ENCODE data around the gene EFR3B. TPM values are rescaled to one million over a fixed set of nuclear protein-coding genes. Genes with fewer than 3 reads are reported as not detected.

The EFR3B gene
- total and polyA plus RNA-seq, 10 of the 15 experiments (the other 5 are each of a cell fraction or from before 2014, with no cell fraction given): 0.12 to 3.9 (median 1.8) TPM

DNA sequence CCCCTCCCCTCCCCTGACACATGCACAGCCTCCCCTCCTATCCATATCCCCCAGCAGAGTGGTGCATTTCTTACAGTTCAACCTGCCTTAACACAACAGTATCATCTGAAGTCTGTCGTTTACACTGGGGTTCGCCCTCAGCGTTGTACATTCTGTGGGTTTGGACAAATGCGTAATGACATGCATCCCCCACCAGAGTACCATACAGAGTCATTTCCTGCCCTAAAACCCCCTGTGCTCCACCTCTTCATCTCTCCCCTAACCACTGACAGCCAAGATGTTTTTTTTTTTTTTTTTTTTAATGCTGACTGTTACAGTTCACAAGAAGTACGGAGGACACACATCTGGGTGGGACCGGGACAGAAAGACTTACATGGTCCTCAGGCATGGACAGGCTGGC, 103.9 kb downstream of the EFR3B start:
- Histone ChIP-seq H3K27ac (ENCODE audit: control insufficient read depth, insufficient read depth) (no peak overlapping the region), H3K9ac (ENCODE audit: control insufficient read depth, insufficient read depth, low read length) (no peak overlapping the region), H4K20me1 (ENCODE audit: control insufficient read depth, insufficient read depth) (no peaks in the 10 kb centered on the region), H3K4me3 (no peak overlapping the region), H2AFZ (ENCODE audit: control insufficient read depth, low read depth, low read length) (no peak overlapping the region), H3K27me3 (replicated peaks in 1 of 2; ENCODE audit: control insufficient read depth in 2 of 2, insufficient read depth in 2 of 2, low read length in 1 of 2) (no peaks in the 10 kb centered on the region; a peak in 1 of 4 replicates), H3K4me2 (ENCODE audit: control insufficient read depth, insufficient read depth) (no peak overlapping the region), H3K79me2 (ENCODE audit: control insufficient read depth, insufficient read depth, low read length) (no peaks in the 10 kb centered on the region), H3K4me1 (ENCODE audit: control insufficient read depth, insufficient read depth, low read length) (no peaks in the 10 kb centered on the region), H3K9me3 (replicated peaks; ENCODE audit: control insufficient read depth, insufficient read depth, low read length) (no peaks in the 10 kb centered on the region), H3K36me3 (ENCODE audit: control insufficient read depth in 2 of 2, insufficient read depth in 2 of 2, low read length in 1 of 2) (no peaks in the 10 kb centered on the region)
- ATAC-seq: no peak
- ChIA-PET SMC1A (ENCODE audit: uncharacterized antibody, unreplicated experiment) (no interaction called here), CTCF (no interaction called here), RAD21 (ENCODE audit: unreplicated experiment) (no interaction called here), POLR2A (interaction anchor here (0.7 kb wide), 1 partner anchor 500 kb away, joined by 3 read pairs; no protein-coding TSS in a partner anchor)
- DNase-seq (ENCODE audit: low read depth, low spot score): no peak
- BruUV-seq (replicated peaks): no TSS peak
- WGBS (ENCODE audit: insufficient coverage, insufficient replicate concordance, low lambda C conversion rate, missing lambda C conversion rate): 68% methylated on average over 6 of the region's 6 CpGs
- TF ChIP-seq SPI1 (IDR thresholded peaks at IDR 0.05; ENCODE audit: borderline replicate concordance, insufficient read depth, low read depth, low read length): no peak
- in situ Hi-C loops (cut with MboI): no loop called here
- no peak for FAIRE-seq
- intact Hi-C loops (cut with micrococcal nuclease; ENCODE audit: unreplicated experiment): no loop called here

DNA sequence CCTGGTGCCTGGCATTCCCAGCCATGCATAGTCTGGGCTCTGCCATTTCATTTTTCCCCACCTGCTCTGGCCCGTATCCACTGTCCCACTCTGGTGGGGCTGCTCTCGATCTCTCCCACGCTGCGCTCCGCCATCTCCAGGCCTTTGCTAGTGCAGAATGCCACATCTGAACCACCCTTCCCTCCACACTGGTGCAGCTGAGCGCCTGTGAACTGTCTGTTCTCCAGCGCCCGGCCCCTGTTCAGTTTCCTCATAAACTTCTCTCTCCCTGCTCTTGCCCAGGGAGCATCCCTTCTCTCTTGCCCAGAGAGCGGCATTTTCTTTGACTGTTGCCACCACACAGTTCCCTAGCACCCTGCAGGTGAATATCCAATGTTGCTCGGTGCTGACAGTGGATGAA, 105.0 kb downstream of the EFR3B start:
- WGBS (ENCODE audit: insufficient coverage, insufficient replicate concordance, low lambda C conversion rate, missing lambda C conversion rate): 86% methylated on average over 10 of the region's 10 CpGs
- Histone ChIP-seq H3K27me3 (replicated peaks in 1 of 2; ENCODE audit: control insufficient read depth in 2 of 2, insufficient read depth in 2 of 2, low read length in 1 of 2) (no peaks in the 10 kb centered on the region; a peak in 1 of 4 replicates), H3K4me3 (no peak overlapping the region), H3K9ac (ENCODE audit: control insufficient read depth, insufficient read depth, low read length) (no peak overlapping the region), H2AFZ (ENCODE audit: control insufficient read depth, low read depth, low read length) (no peak overlapping the region), H4K20me1 (ENCODE audit: control insufficient read depth, insufficient read depth) (no peaks in the 10 kb centered on the region), H3K4me1 (ENCODE audit: control insufficient read depth, insufficient read depth, low read length) (no peaks in the 10 kb centered on the region), H3K27ac (ENCODE audit: control insufficient read depth, insufficient read depth) (no peak overlapping the region), H3K9me3 (replicated peaks; ENCODE audit: control insufficient read depth, insufficient read depth, low read length) (no peaks in the 10 kb centered on the region), H3K4me2 (ENCODE audit: control insufficient read depth, insufficient read depth) (no peak overlapping the region), H3K36me3 (ENCODE audit: control insufficient read depth in 2 of 2, insufficient read depth in 2 of 2, low read length in 1 of 2) (no peaks in the 10 kb centered on the region), H3K79me2 (ENCODE audit: control insufficient read depth, insufficient read depth, low read length) (no peaks in the 10 kb centered on the region)
- ChIA-PET POLR2A (interaction anchor here (1.2 kb wide), 1 partner anchor 9 kb away, joined by 3 read pairs; no protein-coding TSS in a partner anchor), CTCF (interaction anchor here (1.1 kb wide), 1 partner anchor 19 kb away, joined by 3 read pairs; no protein-coding TSS in a partner anchor), RAD21 (ENCODE audit: unreplicated experiment) (no interaction called here), SMC1A (ENCODE audit: uncharacterized antibody, unreplicated experiment) (interaction anchor here (0.6 kb wide), 1 partner anchor 454 kb away, joined by 3 read pairs; no protein-coding TSS in a partner anchor)
- ATAC-seq (no peak), DNase-seq (ENCODE audit: low read depth, low spot score) (no peak), FAIRE-seq (no peak)
- intact Hi-C loops (cut with micrococcal nuclease; ENCODE audit: unreplicated experiment) (no loop called here), in situ Hi-C loops (cut with MboI) (no loop called here)
- BruUV-seq (replicated peaks): no TSS peak
- TF ChIP-seq RB1 (IDR thresholded peaks at IDR 0.05; ENCODE audit: borderline replicate concordance) (no peak), RAD51 (IDR thresholded peaks at IDR 0.05) (no peak), NR2C2 (IDR thresholded peaks at IDR 0.05; ENCODE audit: borderline replicate concordance, control insufficient read depth, insufficient read length, low read depth) (no peak), MYC (IDR thresholded peaks at IDR 0.05; ENCODE audit: insufficient read depth, insufficient read length, insufficient replicate concordance, low read length, severe bottlenecking) (no peak), POLR2A (IDR thresholded peaks at IDR 0.05; ENCODE audit: low read depth, low read length) (no peak), ATF7 (IDR thresholded peaks at IDR 0.05; ENCODE audit: low read depth) (no peak), RCOR1 (conservative IDR thresholded peaks at IDR 0.05; ENCODE audit: low read depth, low read length) (no peak), KLF5 (IDR thresholded peaks at IDR 0.05; ENCODE audit: partially characterized antibody) (no peak), STAT1 (conservative IDR thresholded peaks at IDR 0.05) (no peak), FOXM1 (IDR thresholded peaks at IDR 0.05; ENCODE audit: low read depth, low read length) (no peak), NR2C1 (IDR thresholded peaks at IDR 0.05) (no peak)
- TF ChIP-seq, protein P1, sequence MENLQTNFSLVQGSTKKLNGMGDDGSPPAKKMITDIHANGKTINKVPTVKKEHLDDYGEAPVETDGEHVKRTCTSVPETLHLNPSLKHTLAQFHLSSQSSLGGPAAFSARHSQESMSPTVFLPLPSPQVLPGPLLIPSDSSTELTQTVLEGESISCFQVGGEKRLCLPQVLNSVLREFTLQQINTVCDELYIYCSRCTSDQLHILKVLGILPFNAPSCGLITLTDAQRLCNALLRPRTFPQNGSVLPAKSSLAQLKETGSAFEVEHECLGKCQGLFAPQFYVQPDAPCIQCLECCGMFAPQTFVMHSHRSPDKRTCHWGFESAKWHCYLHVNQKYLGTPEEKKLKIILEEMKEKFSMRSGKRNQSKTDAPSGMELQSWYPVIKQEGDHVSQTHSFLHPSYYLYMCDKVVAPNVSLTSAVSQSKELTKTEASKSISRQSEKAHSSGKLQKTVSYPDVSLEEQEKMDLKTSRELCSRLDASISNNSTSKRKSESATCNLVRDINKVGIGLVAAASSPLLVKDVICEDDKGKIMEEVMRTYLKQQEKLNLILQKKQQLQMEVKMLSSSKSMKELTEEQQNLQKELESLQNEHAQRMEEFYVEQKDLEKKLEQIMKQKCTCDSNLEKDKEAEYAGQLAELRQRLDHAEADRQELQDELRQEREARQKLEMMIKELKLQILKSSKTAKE (IDR thresholded peaks at IDR 0.05; ENCODE audit: low read depth, poor library complexity, severe bottlenecking): no peak
- TF ChIP-seq, protein P2, sequence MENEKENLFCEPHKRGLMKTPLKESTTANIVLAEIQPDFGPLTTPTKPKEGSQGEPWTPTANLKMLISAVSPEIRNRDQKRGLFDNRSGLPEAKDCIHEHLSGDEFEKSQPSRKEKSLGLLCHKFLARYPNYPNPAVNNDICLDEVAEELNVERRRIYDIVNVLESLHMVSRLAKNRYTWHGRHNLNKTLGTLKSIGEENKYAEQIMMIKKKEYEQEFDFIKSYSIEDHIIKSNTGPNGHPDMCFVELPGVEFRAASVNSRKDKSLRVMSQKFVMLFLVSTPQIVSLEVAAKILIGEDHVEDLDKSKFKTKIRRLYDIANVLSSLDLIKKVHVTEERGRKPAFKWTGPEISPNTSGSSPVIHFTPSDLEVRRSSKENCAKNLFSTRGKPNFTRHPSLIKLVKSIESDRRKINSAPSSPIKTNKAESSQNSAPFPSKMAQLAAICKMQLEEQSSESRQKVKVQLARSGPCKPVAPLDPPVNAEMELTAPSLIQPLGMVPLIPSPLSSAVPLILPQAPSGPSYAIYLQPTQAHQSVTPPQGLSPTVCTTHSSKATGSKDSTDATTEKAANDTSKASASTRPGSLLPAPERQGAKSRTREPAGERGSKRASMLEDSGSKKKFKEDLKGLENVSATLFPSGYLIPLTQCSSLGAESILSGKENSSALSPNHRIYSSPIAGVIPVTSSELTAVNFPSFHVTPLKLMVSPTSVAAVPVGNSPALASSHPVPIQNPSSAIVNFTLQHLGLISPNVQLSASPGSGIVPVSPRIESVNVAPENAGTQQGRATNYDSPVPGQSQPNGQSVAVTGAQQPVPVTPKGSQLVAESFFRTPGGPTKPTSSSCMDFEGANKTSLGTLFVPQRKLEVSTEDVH (IDR thresholded peaks at IDR 0.05; ENCODE audit: low read depth, partially characterized antibody): no peak
